ENCODE measurements around the gene DHX34.
A peak's percentile ranks its signal among the peaks of the same experiment; 100 is the strongest.

Gene DHX34

DNA sequence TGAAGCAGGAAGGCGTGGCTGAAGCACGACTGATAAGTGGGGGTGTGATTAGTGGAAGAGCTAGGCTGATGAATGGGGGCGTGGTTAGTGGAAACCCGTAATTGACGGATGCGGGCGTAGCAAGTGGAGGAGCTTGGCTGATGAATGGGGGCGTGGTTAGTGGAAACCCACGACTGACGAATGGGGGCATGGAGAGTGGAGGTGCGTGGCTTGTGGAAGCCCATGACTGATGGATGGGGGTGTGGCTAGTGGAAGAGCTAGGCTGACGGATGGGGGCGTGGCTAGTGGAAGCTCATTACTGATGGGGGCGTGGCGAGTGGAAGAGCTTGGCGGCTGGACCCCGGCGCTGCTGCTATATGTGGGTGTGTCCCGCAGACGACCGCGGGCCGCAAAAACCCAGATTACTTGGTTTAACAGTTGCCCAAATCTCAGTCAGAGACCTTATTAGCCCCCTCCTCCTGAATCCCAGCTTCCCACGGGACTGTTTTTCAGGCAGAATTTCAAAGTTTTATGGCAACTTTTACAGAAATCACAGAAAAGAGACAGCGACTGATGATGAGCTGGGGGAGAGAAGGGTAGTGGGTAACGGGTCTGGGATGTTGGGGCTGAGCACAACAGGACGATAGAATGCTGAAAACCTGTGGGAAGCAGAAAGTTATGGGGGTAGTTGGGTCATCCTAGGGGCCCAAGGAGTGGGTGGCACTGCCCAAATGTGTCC lies 79.2 kb downstream of the DHX34 start (continued):
- TF ChIP-seq, protein P1, sequence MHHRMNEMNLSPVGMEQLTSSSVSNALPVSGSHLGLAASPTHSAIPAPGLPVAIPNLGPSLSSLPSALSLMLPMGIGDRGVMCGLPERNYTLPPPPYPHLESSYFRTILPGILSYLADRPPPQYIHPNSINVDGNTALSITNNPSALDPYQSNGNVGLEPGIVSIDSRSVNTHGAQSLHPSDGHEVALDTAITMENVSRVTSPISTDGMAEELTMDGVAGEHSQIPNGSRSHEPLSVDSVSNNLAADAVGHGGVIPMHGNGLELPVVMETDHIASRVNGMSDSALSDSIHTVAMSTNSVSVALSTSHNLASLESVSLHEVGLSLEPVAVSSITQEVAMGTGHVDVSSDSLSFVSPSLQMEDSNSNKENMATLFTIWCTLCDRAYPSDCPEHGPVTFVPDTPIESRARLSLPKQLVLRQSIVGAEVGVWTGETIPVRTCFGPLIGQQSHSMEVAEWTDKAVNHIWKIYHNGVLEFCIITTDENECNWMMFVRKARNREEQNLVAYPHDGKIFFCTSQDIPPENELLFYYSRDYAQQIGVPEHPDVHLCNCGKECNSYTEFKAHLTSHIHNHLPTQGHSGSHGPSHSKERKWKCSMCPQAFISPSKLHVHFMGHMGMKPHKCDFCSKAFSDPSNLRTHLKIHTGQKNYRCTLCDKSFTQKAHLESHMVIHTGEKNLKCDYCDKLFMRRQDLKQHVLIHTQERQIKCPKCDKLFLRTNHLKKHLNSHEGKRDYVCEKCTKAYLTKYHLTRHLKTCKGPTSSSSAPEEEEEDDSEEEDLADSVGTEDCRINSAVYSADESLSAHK (tag by site-specific recombination; IDR thresholded peaks at IDR 0.05) = no peak
- TF ChIP-seq KLF10 (tag by site-specific recombination; IDR thresholded peaks at IDR 0.05) (peak; percentile 98), BCL11A (tag by site-specific recombination; IDR thresholded peaks at IDR 0.05; ENCODE audit: low read depth) (no peak), ZNF10 (tag by site-specific recombination; IDR thresholded peaks at IDR 0.05) (peak; percentile 86), ZNF292 (tag by site-specific recombination; IDR thresholded peaks at IDR 0.05; ENCODE audit: borderline replicate concordance, low read depth) (no peak), ZNF280D (tag by site-specific recombination; IDR thresholded peaks at IDR 0.05) (no peak), ZBTB17 (tag by site-specific recombination; IDR thresholded peaks at IDR 0.05) (no peak; the same call in 1 of the 2 replicates), ZNF623 (tag by site-specific recombination; IDR thresholded peaks at IDR 0.05) (no peak), ZNF610 (tag by site-specific recombination; IDR thresholded peaks at IDR 0.05; ENCODE audit: borderline replicate concordance) (no peak), ZNF416 (tag by site-specific recombination; IDR thresholded peaks at IDR 0.05) (no peak), ZNF157 (tag by site-specific recombination; IDR thresholded peaks at IDR 0.05) (no peak), ZIC2 (tag by site-specific recombination; IDR thresholded peaks at IDR 0.05) (no peak), ZNF24 (tag by site-specific recombination; IDR thresholded peaks at IDR 0.05) (no peak), ZNF223 (tag by site-specific recombination; IDR thresholded peaks at IDR 0.05) (no peak), ZNF560 (tag by site-specific recombination; IDR thresholded peaks at IDR 0.05; ENCODE audit: borderline replicate concordance) (no peak), GFI1B (tag by site-specific recombination; IDR thresholded peaks at IDR 0.05) (no peak), ZNF664 (tag by site-specific recombination; IDR thresholded peaks at IDR 0.05) (no peak), WT1 (tag by site-specific recombination; IDR thresholded peaks at IDR 0.05) (no peak), ZNF785 (tag by site-specific recombination; IDR thresholded peaks at IDR 0.05) (no peak), ZNF148 (tag by site-specific recombination; IDR thresholded peaks at IDR 0.05; ENCODE audit: borderline replicate concordance) (no peak), OVOL3 (tag by site-specific recombination; IDR thresholded peaks at IDR 0.05) (no peak), ZNF544 (tag by site-specific recombination; IDR thresholded peaks at IDR 0.05) (no peak), ZNF473 (tag by site-specific recombination; IDR thresholded peaks at IDR 0.05) (no peak)
- TF ChIP-seq, protein P2, sequence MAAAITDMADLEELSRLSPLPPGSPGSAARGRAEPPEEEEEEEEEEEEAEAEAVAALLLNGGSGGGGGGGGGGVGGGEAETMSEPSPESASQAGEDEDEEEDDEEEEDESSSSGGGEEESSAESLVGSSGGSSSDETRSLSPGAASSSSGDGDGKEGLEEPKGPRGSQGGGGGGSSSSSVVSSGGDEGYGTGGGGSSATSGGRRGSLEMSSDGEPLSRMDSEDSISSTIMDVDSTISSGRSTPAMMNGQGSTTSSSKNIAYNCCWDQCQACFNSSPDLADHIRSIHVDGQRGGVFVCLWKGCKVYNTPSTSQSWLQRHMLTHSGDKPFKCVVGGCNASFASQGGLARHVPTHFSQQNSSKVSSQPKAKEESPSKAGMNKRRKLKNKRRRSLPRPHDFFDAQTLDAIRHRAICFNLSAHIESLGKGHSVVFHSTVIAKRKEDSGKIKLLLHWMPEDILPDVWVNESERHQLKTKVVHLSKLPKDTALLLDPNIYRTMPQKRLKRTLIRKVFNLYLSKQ (tag by site-specific recombination; IDR thresholded peaks at IDR 0.05; ENCODE audit: borderline replicate concordance) = no peak
- TF ChIP-seq, protein P3, sequence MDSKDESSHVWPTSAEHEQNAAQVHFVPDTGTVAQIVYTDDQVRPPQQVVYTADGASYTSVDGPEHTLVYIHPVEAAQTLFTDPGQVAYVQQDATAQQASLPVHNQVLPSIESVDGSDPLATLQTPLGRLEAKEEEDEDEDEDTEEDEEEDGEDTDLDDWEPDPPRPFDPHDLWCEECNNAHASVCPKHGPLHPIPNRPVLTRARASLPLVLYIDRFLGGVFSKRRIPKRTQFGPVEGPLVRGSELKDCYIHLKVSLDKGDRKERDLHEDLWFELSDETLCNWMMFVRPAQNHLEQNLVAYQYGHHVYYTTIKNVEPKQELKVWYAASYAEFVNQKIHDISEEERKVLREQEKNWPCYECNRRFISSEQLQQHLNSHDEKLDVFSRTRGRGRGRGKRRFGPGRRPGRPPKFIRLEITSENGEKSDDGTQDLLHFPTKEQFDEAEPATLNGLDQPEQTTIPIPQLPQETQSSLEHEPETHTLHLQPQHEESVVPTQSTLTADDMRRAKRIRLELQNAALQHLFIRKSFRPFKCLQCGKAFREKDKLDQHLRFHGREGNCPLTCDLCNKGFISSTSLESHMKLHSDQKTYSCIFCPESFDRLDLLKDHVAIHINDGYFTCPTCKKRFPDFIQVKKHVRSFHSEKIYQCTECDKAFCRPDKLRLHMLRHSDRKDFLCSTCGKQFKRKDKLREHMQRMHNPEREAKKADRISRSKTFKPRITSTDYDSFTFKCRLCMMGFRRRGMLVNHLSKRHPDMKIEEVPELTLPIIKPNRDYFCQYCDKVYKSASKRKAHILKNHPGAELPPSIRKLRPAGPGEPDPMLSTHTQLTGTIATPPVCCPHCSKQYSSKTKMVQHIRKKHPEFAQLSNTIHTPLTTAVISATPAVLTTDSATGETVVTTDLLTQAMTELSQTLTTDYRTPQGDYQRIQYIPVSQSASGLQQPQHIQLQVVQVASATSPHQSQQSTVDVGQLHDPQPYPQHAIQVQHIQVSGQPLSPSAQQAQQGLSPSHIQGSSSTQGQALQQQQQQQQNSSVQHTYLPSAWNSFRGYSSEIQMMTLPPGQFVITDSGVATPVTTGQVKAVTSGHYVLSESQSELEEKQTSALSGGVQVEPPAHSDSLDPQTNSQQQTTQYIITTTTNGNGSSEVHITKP (tag by site-specific recombination; IDR thresholded peaks at IDR 0.05) = peak; percentile 83
- TF ChIP-seq, protein P4, sequence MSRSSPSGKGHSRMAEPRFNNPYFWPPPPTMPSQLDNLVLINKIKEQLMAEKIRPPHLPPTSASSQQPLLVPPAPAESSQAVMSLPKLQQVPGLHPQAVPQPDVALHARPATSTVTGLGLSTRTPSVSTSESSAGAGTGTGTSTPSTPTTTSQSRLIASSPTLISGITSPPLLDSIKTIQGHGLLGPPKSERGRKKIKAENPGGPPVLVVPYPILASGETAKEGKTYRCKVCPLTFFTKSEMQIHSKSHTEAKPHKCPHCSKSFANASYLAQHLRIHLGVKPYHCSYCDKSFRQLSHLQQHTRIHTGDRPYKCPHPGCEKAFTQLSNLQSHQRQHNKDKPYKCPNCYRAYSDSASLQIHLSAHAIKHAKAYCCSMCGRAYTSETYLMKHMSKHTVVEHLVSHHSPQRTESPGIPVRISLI (tag by site-specific recombination; IDR thresholded peaks at IDR 0.05) = no peak
